HepG2 (cell line): ENCODE data around the gene FXN. TPM values are rescaled to one million over a fixed set of nuclear protein-coding genes. Genes with fewer than 3 reads are reported as not detected.
A peak's percentile ranks its signal among the peaks of the same experiment; 100 is the strongest.

Source experiments
- ADNP ChIP-seq: sonication (generic); formaldehyde crosslinking; IDR thresholded peaks from 2 replicates; pipeline ENCODE4 v1.4.0; 2020; ENCODE audit warnings: missing genetic modification reagents
- AGO2 ChIP-seq: fragments of 200-400 bp; formaldehyde crosslinking; optimal IDR thresholded peaks from 2 replicates; pipeline ENCODE3; 2017; ENCODE audit warnings: mild to moderate bottlenecking, low read depth, low read length, moderate library complexity
- ATF1 ChIP-seq: IDR thresholded peaks from 2 replicates; pipeline ENCODE4 v1.6.1; 2016; ENCODE audit warnings: mild to moderate bottlenecking, control low read depth
- ATF2 ChIP-seq: sonication (generic); formaldehyde crosslinking; IDR thresholded peaks from 2 replicates; pipeline ENCODE4 v1.4.0; 2020; ENCODE audit warnings: missing genetic modification reagents
- BCLAF1 ChIP-seq: fragments of 450-650 bp; IDR thresholded peaks from 2 replicates; pipeline ENCODE4 v1.6.1; 2017; ENCODE audit warnings: mild to moderate bottlenecking
- CENPBD1 ChIP-seq: sonication (generic); formaldehyde crosslinking; IDR thresholded peaks from 2 replicates; pipeline ENCODE4 v1.8.0; 2022; ENCODE audit warnings: missing genetic modification reagents, low read depth, mild to moderate bottlenecking, borderline replicate concordance
- CENPX ChIP-seq: sonication (generic); formaldehyde crosslinking; IDR thresholded peaks from 2 replicates; pipeline ENCODE4 v1.9.0; 2021; ENCODE audit warnings: mild to moderate bottlenecking, missing genetic modification reagents, moderate library complexity
- DMAP1 ChIP-seq: IDR thresholded peaks from 2 replicates; pipeline ENCODE4 v1.6.1; 2016
- IKZF1 ChIP-seq: fragments of 450-650 bp; IDR thresholded peaks from 2 replicates; pipeline ENCODE4 v1.7.1; 2016
- JUNB ChIP-seq: sonication (generic); formaldehyde crosslinking; IDR thresholded peaks from 2 replicates; pipeline ENCODE4 v1.8.0; 2022; ENCODE audit warnings: missing genetic modification reagents, mild to moderate bottlenecking, borderline replicate concordance
- KAT8 ChIP-seq: IDR thresholded peaks from 2 replicates; pipeline ENCODE4 v1.6.1; 2016; ENCODE audit warnings: missing genetic modification reagents, missing compliant biosample characterization
- MLLT10 ChIP-seq: sonication (generic); formaldehyde crosslinking; IDR thresholded peaks from 2 replicates; pipeline ENCODE4 v1.4.0; 2020; ENCODE audit warnings: missing genetic modification reagents
- PATZ1 ChIP-seq: sonication (generic); formaldehyde crosslinking; IDR thresholded peaks from 2 replicates; pipeline ENCODE4 v1.4.0; 2020; ENCODE audit warnings: missing genetic modification reagents
- SNAPC2 ChIP-seq: sonication (generic); formaldehyde crosslinking; IDR thresholded peaks from 2 replicates; pipeline ENCODE4 v1.8.1; 2022; ENCODE audit warnings: mild to moderate bottlenecking, missing genetic modification reagents
- SP1 ChIP-seq, 2 experiments: fragments of 450-650 bp in 1 of 2; sonication (generic) in 1 of 2; formaldehyde crosslinking in 1 of 2; IDR thresholded peaks; 2 replicates each; pipeline versions ENCODE4 v1.4.0 to v1.6.1; 2016 to 2020; ENCODE audit warnings: missing genetic modification reagents in 1 of 2
- TEAD2 ChIP-seq: sonication (generic); formaldehyde crosslinking; IDR thresholded peaks from 2 replicates; pipeline ENCODE4 v1.9.0; 2021; ENCODE audit warnings: missing genetic modification reagents
- ZBTB26 ChIP-seq: IDR thresholded peaks from 2 replicates; pipeline ENCODE4 v1.6.1; 2016; ENCODE audit warnings: missing compliant biosample characterization, missing genetic modification reagents, borderline replicate concordance
- ZMAT5 ChIP-seq: sonication (generic); formaldehyde crosslinking; IDR thresholded peaks from 2 replicates; pipeline ENCODE4 v1.5.0; 2020; ENCODE audit warnings: mild to moderate bottlenecking, low read depth, missing genetic modification reagents, borderline replicate concordance
- ZNF205 ChIP-seq: IDR thresholded peaks from 2 replicates; pipeline ENCODE4 v1.6.1; 2018; ENCODE audit warnings: missing biosample characterization, missing genetic modification reagents
- ZNF253 ChIP-seq: sonication (generic); formaldehyde crosslinking; IDR thresholded peaks from 2 replicates; pipeline ENCODE4 v1.8.0; 2022; ENCODE audit warnings: mild to moderate bottlenecking, missing genetic modification reagents, borderline replicate concordance
- ZNF331 ChIP-seq: sonication (generic); formaldehyde crosslinking; IDR thresholded peaks from 2 replicates; pipeline ENCODE4 v1.4.0; 2020; ENCODE audit warnings: missing genetic modification reagents
- ZNF33B ChIP-seq: sonication (generic); formaldehyde crosslinking; IDR thresholded peaks from 2 replicates; pipeline ENCODE4 v1.5.1; 2020; ENCODE audit warnings: mild to moderate bottlenecking, missing genetic modification reagents
- ZNF431 ChIP-seq: sonication (generic); formaldehyde crosslinking; IDR thresholded peaks from 2 replicates; pipeline ENCODE4 v1.9.0; 2022; ENCODE audit warnings: missing genetic modification reagents, low read depth, mild to moderate bottlenecking, borderline replicate concordance
- ZNF468 ChIP-seq: sonication (generic); formaldehyde crosslinking; IDR thresholded peaks from 2 replicates; pipeline ENCODE4 v1.8.0; 2022; ENCODE audit warnings: mild to moderate bottlenecking, moderate library complexity, missing genetic modification reagents
- ZNF530 ChIP-seq: sonication (generic); formaldehyde crosslinking; IDR thresholded peaks from 2 replicates; pipeline ENCODE4 v1.5.0; 2020; ENCODE audit warnings: low read depth, mild to moderate bottlenecking, missing genetic modification reagents
- polyA plus RNA-seq, 8 experiments: library from polyadenylated mRNA; depleted of rRNA in 3 of 8; stranded (reverse) in 7 of 8; unstranded in 1 of 8; fragments of >200 nt; fragmentation: Illumina TruSeq in 4 of 8; extraction: Trizol in 4 of 8; gene quantifications; 2 replicates each; pipeline versions ENCODE4 v1.2.1 to v1.2.3, GENCODE V29; 2011 to 2016; ENCODE audit warnings: low read depth in 4 of 8, missing spikeins in 1 of 8, mixed read lengths in 1 of 8; ENCODE audit not compliant: insufficient read depth in 1 of 8
- total RNA-seq, 5 experiments: library from RNA; depleted of rRNA; stranded (reverse); fragments of >200 nt; fragmentation: Illumina TruSeq; extraction: Trizol; gene quantifications; 2 replicates each; pipeline ENCODE4 v1.2.3, GENCODE V29; 2016; ENCODE audit warnings: low read depth in 1 of 5

The FXN gene
- total and polyA plus RNA-seq, 2 of the 13 experiments (the other 11 are each of a cell fraction or from before 2014, with no cell fraction given): 24.1 to 26.0 TPM

- TF ChIP-seq BCLAF1 (no peak), ZNF33B (CRISPR knock-in tag) (no peak), KAT8 (CRISPR knock-in tag) (no peak), IKZF1 (no peak), SP1 (IDR thresholded peaks at IDR 0.05) (no peak), SP1 (CRISPR knock-in tag; IDR thresholded peaks at IDR 0.05) (no peak), ADNP (CRISPR knock-in tag) (no peak), PATZ1 (CRISPR knock-in tag) (peak; percentile 56), ZNF331 (CRISPR knock-in tag) (peak; percentile 77), ZNF468 (CRISPR knock-in tag) (no peak), DMAP1 (CRISPR knock-in tag) (no peak), ZNF205 (no peak), ZBTB26 (CRISPR knock-in tag) (no peak), ZNF253 (CRISPR knock-in tag) (no peak), ZNF530 (CRISPR knock-in tag) (no peak), ZMAT5 (CRISPR knock-in tag) (no peak), ATF1 (CRISPR knock-in tag) (no peak), TEAD2 (no peak), JUNB (CRISPR knock-in tag) (0 out of 2 replicates have a peak, but pooled peaks have one; percentile 14), CENPX (no peak), ZNF431 (CRISPR knock-in tag) (no peak), SNAPC2 (CRISPR knock-in tag) (no peak), CENPBD1 (CRISPR knock-in tag) (no peak), AGO2 (no peak), MLLT10 (CRISPR knock-in tag) (no peak), ATF2 (0 out of 2 replicates have a peak, but pooled peaks have one; percentile 33)
Observed at GRCh38 chr9:69131682-69132081, 96.1 kb downstream of the FXN start (continued).
